Measurements from ENCODE around the gene CABCOCO1. TPM values are rescaled to one million over a fixed set of nuclear protein-coding genes. Genes with fewer than 3 reads are reported as not detected.

The CABCOCO1 gene
- total and polyA plus RNA-seq, 9 of the 15 experiments (the other 6 are each of a cell fraction or from before 2014, with no cell fraction given), result 0.04 TPM; not detected in 8

GRCh38 chr10:61765176-61766087 is 102.7 kb downstream of the CABCOCO1 start (continued):
- peak; percentile 78 for TF ChIP-seq ZNF324 (CRISPR knock-in tag; IDR thresholded peaks at IDR 0.05)
- peak; percentile 95 for TF ChIP-seq CREB1 (IDR thresholded peaks at IDR 0.05)
- TF ChIP-seq CREB1 (CRISPR knock-in tag; IDR thresholded peaks at IDR 0.05), result peak; percentile 60; the same call in 1 of the 2 replicates
- peak; percentile 25; the same call in 1 of the 2 replicates for TF ChIP-seq TFAP4 (CRISPR knock-in tag; IDR thresholded peaks at IDR 0.05; ENCODE audit: borderline replicate concordance)
- TF ChIP-seq ZBTB40 (IDR thresholded peaks at IDR 0.05), result peak; percentile 60; the same call in 1 of the 2 replicates
- no peak for TF ChIP-seq ZBTB40 (CRISPR knock-in tag; IDR thresholded peaks at IDR 0.05)
- TF ChIP-seq HNRNPUL1 (IDR thresholded peaks at IDR 0.05; ENCODE audit: low read length), result no peak
- TF ChIP-seq CTCF (IDR thresholded peaks at IDR 0.05 in 2 of 3, conservative IDR thresholded peaks at IDR 0.05 in 1 of 3; ENCODE audit: insufficient read depth in 2 of 3, low read depth in 1 of 3, low read length in 3 of 3), result peak in 1 of 3 experiments; percentile 24; a peak in 2 of 6 replicates
- TF ChIP-seq ZMIZ1 (IDR thresholded peaks at IDR 0.05; ENCODE audit: low read depth in 2 of 2, low read length in 2 of 2), result peak in 1 of 2 experiments; percentile 100; a peak in 2 of 4 replicates

Data from K562 (cell line).